ENCODE data around the gene FBXO48. TPM values are rescaled to one million over a fixed set of nuclear protein-coding genes. Genes with fewer than 3 reads are reported as not detected.

FBXO48 gene
- total and polyA plus RNA-seq, 10 of the 15 experiments (the other 5 are each of a cell fraction or from before 2014, with no cell fraction given) = 0.56 to 2.3 (median 1.2) TPM

GRCh38 chr2:68423966-68424650 lies 43.0 kb downstream of the FBXO48 start (continued):
- no peak for TF ChIP-seq CTCF (IDR thresholded peaks at IDR 0.05 in 2 of 3, conservative IDR thresholded peaks at IDR 0.05 in 1 of 3; ENCODE audit: control insufficient read depth in 2 of 3, extremely low read depth in 1 of 3, insufficient read depth in 1 of 3, low read depth in 3 of 3, low read length in 3 of 3)
- TF ChIP-seq USF2 (IDR thresholded peaks at IDR 0.05; ENCODE audit: borderline replicate concordance, low read depth, low read length) = no peak
- peak; percentile 76; the same call in 1 of the 2 replicates for TF ChIP-seq ASH2L (IDR thresholded peaks at IDR 0.05; ENCODE audit: borderline replicate concordance, low read depth)
- TF ChIP-seq KAT2A (conservative IDR thresholded peaks at IDR 0.05; ENCODE audit: control insufficient read depth, low read depth, low read length) = no peak
- peak; percentile 18; the same call in 1 of the 2 replicates for TF ChIP-seq RAD21 (IDR thresholded peaks at IDR 0.05; ENCODE audit: insufficient read depth, low read depth, low read length)
- 0 out of 4 replicates have a peak, but pooled peaks of 1 of the 2 experiments have one; percentile 21 for TF ChIP-seq SRF (IDR thresholded peaks at IDR 0.05; ENCODE audit: low read depth in 2 of 2, low read length in 2 of 2)
- TF ChIP-seq NR2C2 (IDR thresholded peaks at IDR 0.05; ENCODE audit: borderline replicate concordance, control insufficient read depth, insufficient read length, low read depth) = no peak
- peak; percentile 89 for TF ChIP-seq MEF2B (IDR thresholded peaks at IDR 0.05; ENCODE audit: partially characterized antibody, poor library complexity, severe bottlenecking)
- no peak for TF ChIP-seq SUZ12 (IDR thresholded peaks at IDR 0.05; ENCODE audit: unreplicated experiment)
- peak in 1 of 2 experiments; percentile 78; a peak in 1 of 4 replicates for TF ChIP-seq ETV6 (conservative IDR thresholded peaks at IDR 0.05 in 1 of 2, IDR thresholded peaks at IDR 0.05 in 1 of 2; ENCODE audit: borderline replicate concordance in 1 of 2, low read depth in 1 of 2)
- 0 out of 2 replicates have a peak, but pooled peaks have one; percentile 38 for TF ChIP-seq SMARCA5 (IDR thresholded peaks at IDR 0.05)
- TF ChIP-seq KLF5 (IDR thresholded peaks at IDR 0.05; ENCODE audit: partially characterized antibody) = no peak
- TF ChIP-seq BCL11A (IDR thresholded peaks at IDR 0.05; ENCODE audit: low read depth, low read length) = peak; percentile 86
- no peak for TF ChIP-seq BCLAF1 (IDR thresholded peaks at IDR 0.05)
- TF ChIP-seq ZNF622 (IDR thresholded peaks at IDR 0.05) = no peak
- no peak for TF ChIP-seq PML (IDR thresholded peaks at IDR 0.05; ENCODE audit: low read length)
- TF ChIP-seq, protein P1, sequence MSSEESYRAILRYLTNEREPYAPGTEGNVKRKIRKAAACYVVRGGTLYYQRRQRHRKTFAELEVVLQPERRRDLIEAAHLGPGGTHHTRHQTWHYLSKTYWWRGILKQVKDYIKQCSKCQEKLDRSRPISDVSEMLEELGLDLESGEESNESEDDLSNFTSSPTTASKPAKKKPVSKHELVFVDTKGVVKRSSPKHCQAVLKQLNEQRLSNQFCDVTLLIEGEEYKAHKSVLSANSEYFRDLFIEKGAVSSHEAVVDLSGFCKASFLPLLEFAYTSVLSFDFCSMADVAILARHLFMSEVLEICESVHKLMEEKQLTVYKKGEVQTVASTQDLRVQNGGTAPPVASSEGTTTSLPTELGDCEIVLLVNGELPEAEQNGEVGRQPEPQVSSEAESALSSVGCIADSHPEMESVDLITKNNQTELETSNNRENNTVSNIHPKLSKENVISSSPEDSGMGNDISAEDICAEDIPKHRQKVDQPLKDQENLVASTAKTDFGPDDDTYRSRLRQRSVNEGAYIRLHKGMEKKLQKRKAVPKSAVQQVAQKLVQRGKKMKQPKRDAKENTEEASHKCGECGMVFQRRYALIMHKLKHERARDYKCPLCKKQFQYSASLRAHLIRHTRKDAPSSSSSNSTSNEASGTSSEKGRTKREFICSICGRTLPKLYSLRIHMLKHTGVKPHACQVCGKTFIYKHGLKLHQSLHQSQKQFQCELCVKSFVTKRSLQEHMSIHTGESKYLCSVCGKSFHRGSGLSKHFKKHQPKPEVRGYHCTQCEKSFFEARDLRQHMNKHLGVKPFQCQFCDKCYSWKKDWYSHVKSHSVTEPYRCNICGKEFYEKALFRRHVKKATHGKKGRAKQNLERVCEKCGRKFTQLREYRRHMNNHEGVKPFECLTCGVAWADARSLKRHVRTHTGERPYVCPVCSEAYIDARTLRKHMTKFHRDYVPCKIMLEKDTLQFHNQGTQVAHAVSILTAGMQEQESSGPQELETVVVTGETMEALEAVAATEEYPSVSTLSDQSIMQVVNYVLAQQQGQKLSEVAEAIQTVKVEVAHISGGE (CRISPR knock-in tag; IDR thresholded peaks at IDR 0.05) = no peak
- no peak for TF ChIP-seq SMAD5 (IDR thresholded peaks at IDR 0.05; ENCODE audit: low read depth)
- no peak for TF ChIP-seq WRNIP1 (IDR thresholded peaks at IDR 0.05; ENCODE audit: borderline replicate concordance, low read depth, low read length)
- peak; percentile 96 for TF ChIP-seq IRF4 (IDR thresholded peaks at IDR 0.05; ENCODE audit: low read depth, low read length)
